HG03139 (cell line): ENCODE data around the gene NCCRP1.
"Not testable (repeated sequence)": the region's sequence is repeated elsewhere in the genome, so short reads cannot be mapped to it uniquely, and the experiment has no call there.

Source experiments
- ATAC-seq: cut with Tn5 transposase; IDR thresholded peaks from one replicate; pipeline ENCODE4 v1.9.1; 2021; ENCODE audit not compliant: unreplicated experiment

The NCCRP1 gene

GRCh38 chr19:39243741-39244140, 47.0 kb downstream of the NCCRP1 start:
- ATAC-seq = not testable (repeated sequence)

GRCh38 chr19:39244410-39245100, 47.8 kb downstream of the NCCRP1 start, which contains the start of gene IFNL3:
IFNL3 (minus strand) TSS chr19:39245006; CDS start chr19:39244967, 39 bp downstream.
- not testable (repeated sequence) for ATAC-seq

- ATAC-seq = not testable (repeated sequence)
Observed at GRCh38 chr19:39245166-39245565, 48.4 kb downstream of the NCCRP1 start.

GRCh38 chr19:39246951-39247669, 50.3 kb downstream of the NCCRP1 start:
- ATAC-seq = no peak

GRCh38 chr19:39247701-39248664, 51.2 kb downstream of the NCCRP1 start:
- no peak for ATAC-seq

GRCh38 chr19:39248806-39249205, 52.0 kb downstream of the NCCRP1 start, which contains the start of gene IFNL4:
IFNL4 (minus strand) TSS chr19:39248856.
- no peak for ATAC-seq

GRCh38 chr19:39251081-39251480, 54.3 kb downstream of the NCCRP1 start:
- ATAC-seq = no peak
